Measurements from ENCODE around the gene DVL1. TPM values are rescaled to one million over a fixed set of nuclear protein-coding genes. Genes with fewer than 3 reads are reported as not detected.

Gene DVL1
- total and polyA plus RNA-seq, 10 of the 15 experiments (the other 5 are each of a cell fraction or from before 2014, with no cell fraction given), result 0.10 to 31.1 (median 4.6) TPM

DNA sequence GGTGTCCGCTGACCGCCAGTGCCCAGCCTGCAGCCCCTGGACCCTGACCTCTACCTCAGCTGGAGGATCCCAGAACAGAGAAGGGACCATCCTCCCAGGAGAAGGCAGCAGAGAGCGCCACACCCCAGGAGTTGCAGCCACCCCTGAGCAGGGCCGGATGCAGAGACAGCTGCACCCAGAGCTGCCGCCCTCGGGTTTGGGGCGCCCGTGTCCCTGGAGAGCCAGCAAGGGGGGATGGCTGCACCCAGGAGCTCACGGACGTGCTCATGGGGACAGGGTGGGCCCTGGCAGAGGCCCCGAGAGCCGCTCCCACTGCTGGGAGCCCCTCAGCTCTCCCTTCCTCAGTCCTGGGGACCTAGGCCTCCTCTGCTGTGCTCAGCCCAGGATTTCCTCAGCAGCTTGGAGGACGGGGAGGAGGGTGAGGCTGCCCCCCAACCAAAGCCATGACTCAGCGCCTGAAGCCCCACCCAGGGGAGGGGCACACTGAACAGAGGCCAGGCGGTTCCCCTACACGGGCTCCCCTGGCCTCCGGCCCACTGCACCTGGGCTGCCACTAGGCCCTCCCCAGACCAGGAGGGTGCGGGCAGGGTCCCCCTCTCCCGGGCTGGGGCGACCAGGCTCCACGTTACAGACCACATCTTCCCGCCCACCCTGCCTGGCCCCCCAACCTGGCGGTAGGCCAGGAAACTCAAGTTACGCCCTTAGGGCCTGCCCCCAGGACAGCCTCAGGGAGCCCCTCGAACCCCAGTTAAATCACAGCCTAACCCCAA, 43.7 kb downstream of the DVL1 start:
- H2AFZ ChIP-seq (ENCODE audit: control insufficient read depth, low read depth, low read length), result peak overlapping the region; percentile 83
- peak overlapping the region; percentile 99 for H3K4me2 ChIP-seq (ENCODE audit: control insufficient read depth, insufficient read depth)
- intact Hi-C loops (cut with micrococcal nuclease; ENCODE audit: unreplicated experiment) (loop anchor here (5.0 kb wide), 1 partner anchor 188 kb away; the partner anchor contains the start of gene C1orf159), in situ Hi-C loops (cut with MboI) (no loop called here)
- H3K9ac ChIP-seq (ENCODE audit: control insufficient read depth, insufficient read depth, low read length), result peak overlapping the region; percentile 73
- FAIRE-seq, result peak; percentile 90
- SMC1A ChIA-PET (ENCODE audit: uncharacterized antibody, unreplicated experiment), result interaction anchor here (1.1 to 1.2 kb wide), 2 partner anchors 14 to 66 kb away, joined by 3 to 5 read pairs; no protein-coding TSS in a partner anchor
- no peak for DNase-seq (ENCODE audit: low read depth, low spot score)
- peak overlapping the region; percentile 84 for H3K4me3 ChIP-seq
- H3K36me3 ChIP-seq (ENCODE audit: control insufficient read depth in 2 of 2, insufficient read depth in 2 of 2, low read length in 1 of 2), result no peaks in the 10 kb centered on the region; a peak in 1 of 4 replicates
- RAD21 ChIA-PET (ENCODE audit: unreplicated experiment), result interaction anchor here (0.8 to 1.2 kb wide), 8 partner anchors 14 to 274 kb away, joined by 3 to 5 read pairs (median 4); partner anchors contain the start of gene AURKAIP1
- no peaks in the 10 kb centered on the region for H4K20me1 ChIP-seq (ENCODE audit: control insufficient read depth, insufficient read depth)
- peak; percentile 69 for ATAC-seq
- H3K27ac ChIP-seq (ENCODE audit: control insufficient read depth, insufficient read depth), result peak overlapping the region; percentile 82
- no peaks in the 10 kb centered on the region for H3K9me3 ChIP-seq (replicated peaks; ENCODE audit: control insufficient read depth, insufficient read depth, low read length)
- H3K4me1 ChIP-seq (ENCODE audit: control insufficient read depth, insufficient read depth, low read length), result peaks cover 27% of the 10 kb centered on the region
- CTCF ChIA-PET, result interaction anchor here (0.7 to 1.5 kb wide), 8 partner anchors 20 to 253 kb away, joined by 3 to 8 read pairs (median 3); no protein-coding TSS in a partner anchor
- 5% methylated on average over 23 of the region's 25 CpGs for WGBS (ENCODE audit: insufficient coverage, insufficient replicate concordance, low lambda C conversion rate, missing lambda C conversion rate)
- POLR2A ChIA-PET, result interaction anchor here (0.6 to 0.9 kb wide), 2 partner anchors 164 to 321 kb away, joined by 3 to 7 read pairs; no protein-coding TSS in a partner anchor
- peaks cover 26% of the 10 kb centered on the region for H3K79me2 ChIP-seq (ENCODE audit: control insufficient read depth, insufficient read depth, low read length)
- no peaks in the 10 kb centered on the region for H3K27me3 ChIP-seq (replicated peaks in 1 of 2; ENCODE audit: control insufficient read depth in 2 of 2, insufficient read depth in 2 of 2, low read length in 1 of 2)
- BruUV-seq (replicated peaks), result no TSS peak
- TF ChIP-seq EED (IDR thresholded peaks at IDR 0.05; ENCODE audit: low read depth) (no peak), SUPT20H (IDR thresholded peaks at IDR 0.05; ENCODE audit: borderline replicate concordance, control insufficient read depth, low read depth, low read length) (no peak), BACH1 (IDR thresholded peaks at IDR 0.05; ENCODE audit: borderline replicate concordance) (peak; percentile 75; the same call in 1 of the 2 replicates), TARDBP (IDR thresholded peaks at IDR 0.05; ENCODE audit: borderline replicate concordance) (no peak), IKZF2 (IDR thresholded peaks at IDR 0.05) (no peak), TCF12 (IDR thresholded peaks at IDR 0.05; ENCODE audit: low read depth, low read length) (peak; percentile 62; the same call in 1 of the 2 replicates), ZSCAN29 (IDR thresholded peaks at IDR 0.05) (no peak), POU2F2 (IDR thresholded peaks at IDR 0.05; ENCODE audit: borderline replicate concordance, low read depth, low read length) (no peak), BHLHE40 (IDR thresholded peaks at IDR 0.05; ENCODE audit: borderline replicate concordance in 1 of 2, low read depth in 2 of 2, low read length in 1 of 2) (peak in 1 of 2 experiments; percentile 30; a peak in 1 of 4 replicates), NFYB (IDR thresholded peaks at IDR 0.05; ENCODE audit: insufficient read depth, low read depth, low read length) (no peak)
- TF ChIP-seq, protein P1, sequence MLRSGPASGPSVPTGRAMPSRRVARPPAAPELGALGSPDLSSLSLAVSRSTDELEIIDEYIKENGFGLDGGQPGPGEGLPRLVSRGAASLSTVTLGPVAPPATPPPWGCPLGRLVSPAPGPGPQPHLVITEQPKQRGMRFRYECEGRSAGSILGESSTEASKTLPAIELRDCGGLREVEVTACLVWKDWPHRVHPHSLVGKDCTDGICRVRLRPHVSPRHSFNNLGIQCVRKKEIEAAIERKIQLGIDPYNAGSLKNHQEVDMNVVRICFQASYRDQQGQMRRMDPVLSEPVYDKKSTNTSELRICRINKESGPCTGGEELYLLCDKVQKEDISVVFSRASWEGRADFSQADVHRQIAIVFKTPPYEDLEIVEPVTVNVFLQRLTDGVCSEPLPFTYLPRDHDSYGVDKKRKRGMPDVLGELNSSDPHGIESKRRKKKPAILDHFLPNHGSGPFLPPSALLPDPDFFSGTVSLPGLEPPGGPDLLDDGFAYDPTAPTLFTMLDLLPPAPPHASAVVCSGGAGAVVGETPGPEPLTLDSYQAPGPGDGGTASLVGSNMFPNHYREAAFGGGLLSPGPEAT (IDR thresholded peaks at IDR 0.05; ENCODE audit: low read depth), result no peak; the same call in 1 of the 2 replicates
- TF ChIP-seq, protein P2, sequence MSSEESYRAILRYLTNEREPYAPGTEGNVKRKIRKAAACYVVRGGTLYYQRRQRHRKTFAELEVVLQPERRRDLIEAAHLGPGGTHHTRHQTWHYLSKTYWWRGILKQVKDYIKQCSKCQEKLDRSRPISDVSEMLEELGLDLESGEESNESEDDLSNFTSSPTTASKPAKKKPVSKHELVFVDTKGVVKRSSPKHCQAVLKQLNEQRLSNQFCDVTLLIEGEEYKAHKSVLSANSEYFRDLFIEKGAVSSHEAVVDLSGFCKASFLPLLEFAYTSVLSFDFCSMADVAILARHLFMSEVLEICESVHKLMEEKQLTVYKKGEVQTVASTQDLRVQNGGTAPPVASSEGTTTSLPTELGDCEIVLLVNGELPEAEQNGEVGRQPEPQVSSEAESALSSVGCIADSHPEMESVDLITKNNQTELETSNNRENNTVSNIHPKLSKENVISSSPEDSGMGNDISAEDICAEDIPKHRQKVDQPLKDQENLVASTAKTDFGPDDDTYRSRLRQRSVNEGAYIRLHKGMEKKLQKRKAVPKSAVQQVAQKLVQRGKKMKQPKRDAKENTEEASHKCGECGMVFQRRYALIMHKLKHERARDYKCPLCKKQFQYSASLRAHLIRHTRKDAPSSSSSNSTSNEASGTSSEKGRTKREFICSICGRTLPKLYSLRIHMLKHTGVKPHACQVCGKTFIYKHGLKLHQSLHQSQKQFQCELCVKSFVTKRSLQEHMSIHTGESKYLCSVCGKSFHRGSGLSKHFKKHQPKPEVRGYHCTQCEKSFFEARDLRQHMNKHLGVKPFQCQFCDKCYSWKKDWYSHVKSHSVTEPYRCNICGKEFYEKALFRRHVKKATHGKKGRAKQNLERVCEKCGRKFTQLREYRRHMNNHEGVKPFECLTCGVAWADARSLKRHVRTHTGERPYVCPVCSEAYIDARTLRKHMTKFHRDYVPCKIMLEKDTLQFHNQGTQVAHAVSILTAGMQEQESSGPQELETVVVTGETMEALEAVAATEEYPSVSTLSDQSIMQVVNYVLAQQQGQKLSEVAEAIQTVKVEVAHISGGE (CRISPR knock-in tag; IDR thresholded peaks at IDR 0.05), result no peak
- TF ChIP-seq, protein P3, sequence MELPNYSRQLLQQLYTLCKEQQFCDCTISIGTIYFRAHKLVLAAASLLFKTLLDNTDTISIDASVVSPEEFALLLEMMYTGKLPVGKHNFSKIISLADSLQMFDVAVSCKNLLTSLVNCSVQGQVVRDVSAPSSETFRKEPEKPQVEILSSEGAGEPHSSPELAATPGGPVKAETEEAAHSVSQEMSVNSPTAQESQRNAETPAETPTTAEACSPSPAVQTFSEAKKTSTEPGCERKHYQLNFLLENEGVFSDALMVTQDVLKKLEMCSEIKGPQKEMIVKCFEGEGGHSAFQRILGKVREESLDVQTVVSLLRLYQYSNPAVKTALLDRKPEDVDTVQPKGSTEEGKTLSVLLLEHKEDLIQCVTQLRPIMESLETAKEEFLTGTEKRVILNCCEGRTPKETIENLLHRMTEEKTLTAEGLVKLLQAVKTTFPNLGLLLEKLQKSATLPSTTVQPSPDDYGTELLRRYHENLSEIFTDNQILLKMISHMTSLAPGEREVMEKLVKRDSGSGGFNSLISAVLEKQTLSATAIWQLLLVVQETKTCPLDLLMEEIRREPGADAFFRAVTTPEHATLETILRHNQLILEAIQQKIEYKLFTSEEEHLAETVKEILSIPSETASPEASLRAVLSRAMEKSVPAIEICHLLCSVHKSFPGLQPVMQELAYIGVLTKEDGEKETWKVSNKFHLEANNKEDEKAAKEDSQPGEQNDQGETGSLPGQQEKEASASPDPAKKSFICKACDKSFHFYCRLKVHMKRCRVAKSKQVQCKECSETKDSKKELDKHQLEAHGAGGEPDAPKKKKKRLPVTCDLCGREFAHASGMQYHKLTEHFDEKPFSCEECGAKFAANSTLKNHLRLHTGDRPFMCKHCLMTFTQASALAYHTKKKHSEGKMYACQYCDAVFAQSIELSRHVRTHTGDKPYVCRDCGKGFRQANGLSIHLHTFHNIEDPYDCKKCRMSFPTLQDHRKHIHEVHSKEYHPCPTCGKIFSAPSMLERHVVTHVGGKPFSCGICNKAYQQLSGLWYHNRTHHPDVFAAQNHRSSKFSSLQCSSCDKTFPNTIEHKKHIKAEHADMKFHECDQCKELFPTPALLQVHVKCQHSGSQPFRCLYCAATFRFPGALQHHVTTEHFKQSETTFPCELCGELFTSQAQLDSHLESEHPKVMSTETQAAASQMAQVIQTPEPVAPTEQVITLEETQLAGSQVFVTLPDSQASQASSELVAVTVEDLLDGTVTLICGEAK (IDR thresholded peaks at IDR 0.05; ENCODE audit: borderline replicate concordance), result no peak
